ENCODE data around the gene STT3B.

Gene STT3B

GRCh38 chr3:31636049-31636448 is 103.3 kb downstream of the STT3B start:
- TF ChIP-seq, protein P1, sequence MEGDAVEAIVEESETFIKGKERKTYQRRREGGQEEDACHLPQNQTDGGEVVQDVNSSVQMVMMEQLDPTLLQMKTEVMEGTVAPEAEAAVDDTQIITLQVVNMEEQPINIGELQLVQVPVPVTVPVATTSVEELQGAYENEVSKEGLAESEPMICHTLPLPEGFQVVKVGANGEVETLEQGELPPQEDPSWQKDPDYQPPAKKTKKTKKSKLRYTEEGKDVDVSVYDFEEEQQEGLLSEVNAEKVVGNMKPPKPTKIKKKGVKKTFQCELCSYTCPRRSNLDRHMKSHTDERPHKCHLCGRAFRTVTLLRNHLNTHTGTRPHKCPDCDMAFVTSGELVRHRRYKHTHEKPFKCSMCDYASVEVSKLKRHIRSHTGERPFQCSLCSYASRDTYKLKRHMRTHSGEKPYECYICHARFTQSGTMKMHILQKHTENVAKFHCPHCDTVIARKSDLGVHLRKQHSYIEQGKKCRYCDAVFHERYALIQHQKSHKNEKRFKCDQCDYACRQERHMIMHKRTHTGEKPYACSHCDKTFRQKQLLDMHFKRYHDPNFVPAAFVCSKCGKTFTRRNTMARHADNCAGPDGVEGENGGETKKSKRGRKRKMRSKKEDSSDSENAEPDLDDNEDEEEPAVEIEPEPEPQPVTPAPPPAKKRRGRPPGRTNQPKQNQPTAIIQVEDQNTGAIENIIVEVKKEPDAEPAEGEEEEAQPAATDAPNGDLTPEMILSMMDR (IDR thresholded peaks at IDR 0.05; ENCODE audit: borderline replicate concordance, insufficient read depth, low read depth, low read length) = no peak
- no peak overlapping the region for H3K4me3 ChIP-seq (ENCODE audit: low read depth, low read length)

DNA sequence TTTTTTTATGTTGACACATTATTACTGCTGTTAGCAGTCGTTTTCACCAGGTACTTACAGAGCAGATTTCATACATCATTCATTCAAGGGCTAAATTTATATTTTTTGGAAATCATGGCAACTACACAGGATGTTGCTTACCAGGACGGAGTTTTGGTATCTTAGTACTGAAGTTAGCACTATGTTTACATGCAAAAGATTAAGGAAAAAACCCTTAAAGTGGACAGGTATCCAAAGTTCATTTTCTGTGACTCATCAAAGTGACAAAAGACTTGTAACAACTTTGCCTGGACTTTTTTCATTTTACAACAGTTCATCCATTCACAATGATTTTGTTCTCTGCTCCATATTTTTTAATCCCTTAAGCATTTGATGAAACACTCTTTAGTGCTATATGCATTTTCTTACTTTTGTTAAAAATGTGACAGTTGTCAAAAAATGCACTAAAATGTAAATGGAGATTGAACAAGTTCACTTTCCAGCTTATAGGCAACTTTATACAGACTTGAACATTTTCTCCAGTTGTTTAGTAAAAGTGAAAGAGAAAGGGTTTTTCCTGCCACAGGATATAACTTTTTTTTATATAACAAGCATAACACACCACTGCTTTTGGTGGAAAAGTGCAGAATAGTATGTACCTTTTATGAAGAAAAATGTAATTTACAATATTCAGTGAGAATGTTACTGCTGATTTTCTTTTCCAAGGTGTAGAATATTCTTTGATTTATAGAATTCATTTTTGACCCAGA is 104.1 kb downstream of the STT3B start:
- H3K4me3 ChIP-seq (ENCODE audit: low read depth, low read length) = no peak overlapping the region
- TF ChIP-seq, protein P1 (IDR thresholded peaks at IDR 0.05; ENCODE audit: borderline replicate concordance, insufficient read depth, low read depth, low read length) = no peak

DNA sequence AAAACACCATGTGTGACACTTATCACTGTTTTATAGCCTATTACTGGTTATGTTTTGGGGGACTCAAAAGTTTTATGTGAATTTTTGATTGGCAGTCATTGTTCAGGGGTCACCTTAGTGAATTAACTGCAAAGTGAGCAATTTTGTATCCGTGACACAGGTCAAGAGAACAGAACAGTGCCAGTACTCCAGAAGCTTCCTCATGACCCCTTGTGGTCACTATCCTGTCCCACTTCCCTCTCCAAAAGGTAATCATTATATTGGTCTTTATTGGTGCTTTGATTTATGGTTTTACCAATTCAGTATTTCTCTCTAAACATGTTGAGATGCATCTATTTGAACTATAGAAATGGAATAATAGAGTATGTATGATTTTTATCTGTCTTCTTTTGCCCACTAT is 107.1 kb downstream of the STT3B start:
- TF ChIP-seq, protein P1 (IDR thresholded peaks at IDR 0.05; ENCODE audit: borderline replicate concordance, insufficient read depth, low read depth, low read length) = no peak
- H3K4me3 ChIP-seq (ENCODE audit: low read depth, low read length) = no peak overlapping the region

DNA sequence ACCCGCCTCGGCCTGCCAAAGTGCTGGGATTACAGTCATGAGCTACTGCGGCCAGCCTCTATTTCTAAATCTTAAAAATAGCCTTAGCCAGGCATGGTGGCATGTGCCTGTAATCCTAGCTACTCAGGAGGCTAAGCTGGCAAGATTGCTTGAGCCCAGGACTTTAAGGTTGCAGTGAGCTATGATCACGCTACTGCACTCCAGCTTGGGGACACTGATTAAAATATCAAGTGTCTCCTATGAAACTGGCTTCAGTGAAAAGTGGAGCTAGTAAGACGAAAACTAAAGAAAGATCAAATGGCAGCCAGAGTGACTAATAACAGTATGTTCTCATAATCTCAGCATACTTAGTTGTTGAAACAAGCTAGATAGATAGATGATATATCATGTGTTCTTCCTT is 112.5 kb downstream of the STT3B start:
- H3K4me3 ChIP-seq (ENCODE audit: low read depth, low read length) = no peak overlapping the region
- TF ChIP-seq, protein P1 (IDR thresholded peaks at IDR 0.05; ENCODE audit: borderline replicate concordance, insufficient read depth, low read depth, low read length) = no peak

DNA sequence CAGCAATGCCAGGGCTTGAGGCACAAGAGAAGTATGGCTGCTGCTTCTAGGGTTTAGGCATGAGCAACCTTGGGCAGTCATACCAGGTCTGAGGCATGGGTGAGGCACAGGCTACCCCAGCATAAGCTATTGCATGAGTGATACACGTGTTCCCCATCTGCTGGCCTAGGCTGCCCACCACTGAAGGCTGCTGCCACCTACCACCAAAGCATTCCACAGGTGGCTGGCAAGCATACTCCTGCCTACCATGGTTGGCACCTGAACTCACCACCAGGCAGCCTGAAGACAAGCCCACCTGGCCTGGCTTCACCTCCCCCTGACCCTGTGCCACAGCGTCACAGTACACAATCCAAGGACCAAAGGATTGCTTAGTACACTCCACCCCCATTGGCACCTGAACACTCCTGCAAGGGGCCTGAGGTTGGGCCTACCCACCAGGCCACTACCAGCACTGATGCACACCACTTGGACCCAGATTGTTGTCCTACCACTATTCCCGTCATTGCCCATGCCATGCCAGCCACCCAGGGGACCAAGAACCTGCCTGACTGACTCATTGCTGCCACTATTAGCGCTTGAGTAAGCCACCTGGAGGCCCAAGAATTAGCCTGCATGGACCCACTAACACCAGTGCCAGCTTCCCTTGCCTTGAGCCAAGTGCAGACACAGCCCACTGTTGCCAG is 115.7 kb downstream of the STT3B start:
- TF ChIP-seq, protein P1 (IDR thresholded peaks at IDR 0.05; ENCODE audit: borderline replicate concordance, insufficient read depth, low read depth, low read length) = no peak
- H3K4me3 ChIP-seq (ENCODE audit: low read depth, low read length) = no peak overlapping the region

DNA sequence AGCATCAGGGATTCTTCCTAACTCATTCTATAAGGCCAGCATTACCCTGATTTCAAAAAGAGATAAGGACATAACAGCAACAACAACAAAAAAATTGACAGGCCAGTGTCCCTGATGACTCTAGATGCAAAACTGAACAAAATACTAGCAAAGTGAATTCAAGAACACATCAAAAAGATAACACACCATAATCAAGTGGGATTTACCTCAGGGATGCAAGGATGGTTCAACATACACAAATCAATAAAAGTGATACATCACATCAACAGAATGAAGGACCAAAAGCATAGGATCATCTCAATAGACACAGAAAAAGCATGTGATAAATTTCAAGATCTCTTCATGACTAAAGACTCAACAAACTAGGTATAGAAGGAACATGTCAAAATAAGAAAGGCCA is 119.6 kb downstream of the STT3B start:
- no peak overlapping the region for H3K4me3 ChIP-seq (ENCODE audit: low read depth, low read length)
- TF ChIP-seq, protein P1 (IDR thresholded peaks at IDR 0.05; ENCODE audit: borderline replicate concordance, insufficient read depth, low read depth, low read length) = no peak

DNA sequence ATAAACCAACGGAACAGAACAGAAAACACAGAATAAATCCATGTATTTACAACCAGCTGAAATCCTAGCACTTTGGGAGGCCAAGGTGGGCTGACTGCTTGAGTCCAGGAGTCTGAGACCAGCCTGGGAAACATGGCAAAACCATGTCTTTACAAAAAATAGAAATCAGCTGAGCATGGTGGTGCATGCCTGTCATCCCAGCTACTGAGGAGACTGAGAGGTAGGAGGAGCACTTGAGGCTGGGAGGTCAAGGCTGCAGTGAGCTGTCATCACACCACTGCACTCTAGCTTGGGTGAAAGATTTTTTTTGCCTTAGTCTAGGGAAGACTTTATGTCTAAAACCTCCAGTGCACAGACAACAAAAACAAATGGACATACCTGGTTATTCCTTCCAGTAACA is 120.7 kb downstream of the STT3B start:
- no peak overlapping the region for H3K4me3 ChIP-seq (ENCODE audit: low read depth, low read length)

More for the DNA sequence above, 120.7 kb downstream of the STT3B start:
- TF ChIP-seq, protein P1 (IDR thresholded peaks at IDR 0.05; ENCODE audit: borderline replicate concordance, insufficient read depth, low read depth, low read length) = no peak

All from GM12875 (cell line).